Activated CD8-positive, alpha-beta T cell treated with anti-CD3 and anti-CD28 coated beads, Interleukin-2, amount 10 ng/mL, durations not matched to agents 7 days and 5 days (primary cell): Measurements from ENCODE around the gene USP22. TPM values are rescaled to one million over a fixed set of nuclear protein-coding genes. Genes with fewer than 3 reads are reported as not detected.
A peak's percentile ranks its signal among the peaks of the same experiment; 100 is the strongest.

ENCODE experiments used
- ATAC-seq: fragments of 150-1000 bp; cut with Tn5 transposase; one replicate; pipeline ENCODE4 v1.10.0; 2021; ENCODE audit warnings: moderate library complexity
- CTCF ChIA-PET: fragments of 350-600 bp; sonication (Branson Sonifier 250); formaldehyde crosslinking; loops from one replicate; lab custom pipeline; 2021; ENCODE audit warnings: antibody characterized with exemption; lab: Charles Lee
- POLR2A ChIA-PET: fragments of 350-600 bp; sonication (Branson Sonifier 250); formaldehyde crosslinking; loops from one replicate; lab custom pipeline; 2021; ENCODE audit warnings: antibody characterized with exemption; lab: Charles Lee
- DNase-seq: peaks from one replicate; pipeline ENCODE4 v3.0.0-alpha.2; 2020
- H3K27ac Mint-ChIP-seq: one replicate; pipeline ENCODE4 v1.8.0; 2021; ENCODE audit warnings: mild to moderate bottlenecking, mixed read lengths
- H3K27me3 Mint-ChIP-seq: one replicate; pipeline ENCODE4 v1.8.0; 2021; ENCODE audit warnings: low read depth, mixed read lengths
- H3K36me3 Mint-ChIP-seq: one replicate; pipeline ENCODE4 v1.8.0; 2021; ENCODE audit warnings: low read depth, mixed read lengths
- H3K4me1 Mint-ChIP-seq: one replicate; pipeline ENCODE4 v1.8.0; 2021; ENCODE audit warnings: low read depth, mixed read lengths
- H3K4me3 Mint-ChIP-seq: one replicate; pipeline ENCODE4 v1.8.0; 2021; ENCODE audit warnings: mild to moderate bottlenecking, mixed read lengths
- H3K9me3 Mint-ChIP-seq: one replicate; pipeline ENCODE4 v1.8.0; 2022; ENCODE audit warnings: mixed read lengths; ENCODE audit not compliant: insufficient read depth
- total RNA-seq, 2 experiments: library from RNA; stranded (reverse); gene quantifications; one replicate each; pipeline ENCODE4 v1.2.3, GENCODE V29; 2021

USP22 gene
- total RNA-seq, 2 experiments from 2014 or later = 138 to 148 TPM

DNA sequence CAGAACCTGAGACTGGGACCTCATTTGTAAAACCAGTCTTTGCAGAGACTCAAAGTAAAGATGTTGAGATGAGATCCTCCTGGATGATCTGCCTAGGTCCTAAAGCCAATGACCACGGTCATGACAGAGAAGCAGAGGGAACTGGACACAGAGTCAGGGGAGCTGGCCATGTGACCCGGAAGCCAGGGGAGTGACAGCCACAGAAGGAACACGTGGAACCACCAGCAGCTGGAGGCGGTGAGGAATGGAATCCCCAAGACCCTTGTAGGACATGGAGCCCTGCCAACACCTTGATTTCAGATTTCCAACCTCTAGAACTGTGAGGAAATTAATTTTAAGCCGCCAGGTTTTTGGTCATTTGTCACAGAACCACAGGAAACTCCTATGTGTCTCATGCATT is 37.0 kb downstream of the USP22 start:
- no peak overlapping the region for H3K27ac Mint-ChIP-seq
- H3K4me3 Mint-ChIP-seq = no peak overlapping the region
- no peaks in the 10 kb centered on the region for H3K9me3 Mint-ChIP-seq
- ATAC-seq (no peak), DNase-seq (no peak)
- peaks cover 26% of the 10 kb centered on the region for H3K4me1 Mint-ChIP-seq
- CTCF ChIA-PET = interaction anchor here (0.8 kb wide), 1 partner anchor 12 kb away, joined by 3 read pairs; no protein-coding TSS in a partner anchor
- no peaks in the 10 kb centered on the region for H3K27me3 Mint-ChIP-seq
- POLR2A ChIA-PET = no interaction called here
- peaks cover 86% of the 10 kb centered on the region for H3K36me3 Mint-ChIP-seq

- Mint-ChIP-seq H3K36me3 (peaks cover 82% of the 10 kb centered on the region), H3K9me3 (no peaks in the 10 kb centered on the region), H3K4me1 (peaks cover 30% of the 10 kb centered on the region), H3K27ac (peak overlapping the region; percentile 21), H3K27me3 (no peaks in the 10 kb centered on the region), H3K4me3 (no peak overlapping the region)
- ChIA-PET CTCF (interaction anchor here (0.8 kb wide), 1 partner anchor 12 kb away, joined by 3 read pairs; no protein-coding TSS in a partner anchor), POLR2A (no interaction called here)
- ATAC-seq = no peak
- DNase-seq = no peak
These were observed 37.4 kb downstream of the USP22 start for GRCh38 chr17:21005367-21005766.

- ATAC-seq (no peak), DNase-seq (no peak)
- Mint-ChIP-seq H3K27me3 (no peaks in the 10 kb centered on the region), H3K4me1 (peaks cover 41% of the 10 kb centered on the region), H3K36me3 (peaks cover 84% of the 10 kb centered on the region), H3K4me3 (no peak overlapping the region), H3K9me3 (no peaks in the 10 kb centered on the region), H3K27ac (no peak overlapping the region)
- CTCF ChIA-PET = no interaction called here
- POLR2A ChIA-PET = no interaction called here
These were observed 38.5 kb downstream of the USP22 start for GRCh38 chr17:21004016-21004930.

- H3K4me3 Mint-ChIP-seq = no peak overlapping the region
- peaks cover 81% of the 10 kb centered on the region for H3K36me3 Mint-ChIP-seq
- POLR2A ChIA-PET = no interaction called here
- CTCF ChIA-PET = interaction anchor here (1.4 kb wide), 1 partner anchor 40 kb away, joined by 6 read pairs; the partner anchor contains the start of gene USP22
- DNase-seq (no peak), ATAC-seq (no peak)
- no peak overlapping the region for H3K27ac Mint-ChIP-seq
- H3K27me3 Mint-ChIP-seq = no peaks in the 10 kb centered on the region
- peaks cover 49% of the 10 kb centered on the region for H3K4me1 Mint-ChIP-seq
- H3K9me3 Mint-ChIP-seq = no peaks in the 10 kb centered on the region
These were observed 39.7 kb downstream of the USP22 start for GRCh38 chr17:21003007-21003621.

DNA sequence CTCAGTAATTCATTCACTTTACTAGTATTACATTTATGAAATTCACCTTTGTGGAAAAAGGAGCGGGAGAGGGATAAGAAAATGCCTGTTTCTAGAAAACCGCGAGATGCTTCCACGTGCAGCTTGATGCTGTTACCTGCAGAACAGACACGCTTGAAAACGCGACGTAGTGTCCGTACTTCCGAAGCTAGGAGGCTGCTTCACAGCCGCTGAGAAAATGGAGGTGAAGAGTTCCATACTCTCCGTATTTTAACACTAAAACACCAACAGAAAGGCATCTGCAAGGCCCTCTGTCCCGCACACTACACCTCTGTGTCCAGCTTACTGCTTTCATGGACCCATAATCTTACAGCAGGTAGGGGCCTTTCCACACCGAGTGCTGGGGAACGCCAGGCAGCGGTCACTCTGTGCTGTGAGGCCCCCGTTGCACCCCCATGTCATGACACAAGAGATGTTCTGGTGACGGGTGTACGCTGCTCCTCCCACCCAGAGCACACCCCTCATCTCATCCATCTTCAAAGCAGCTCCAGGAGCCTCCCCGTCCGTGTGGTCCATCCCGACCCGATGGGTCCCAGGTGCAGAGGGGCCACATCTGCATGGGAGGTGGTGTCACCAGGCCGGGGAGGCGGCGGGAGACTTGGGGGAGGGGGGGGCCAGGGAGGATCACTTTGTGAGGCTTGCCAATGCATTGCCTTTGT is 40.4 kb downstream of the USP22 start:
- ATAC-seq (no peak), DNase-seq (no peak)
- ChIA-PET POLR2A (no interaction called here), CTCF (interaction anchor here (1.4 to 2.0 kb wide), 3 partner anchors 10 to 97 kb away, joined by 6 to 7 read pairs (median 6); partner anchors contain the start of gene USP22)
- H3K27ac Mint-ChIP-seq = peak overlapping the region; percentile 47
- H3K4me1 Mint-ChIP-seq = peaks cover 49% of the 10 kb centered on the region
- H3K27me3 Mint-ChIP-seq = no peaks in the 10 kb centered on the region
- peaks cover 75% of the 10 kb centered on the region for H3K36me3 Mint-ChIP-seq
- H3K4me3 Mint-ChIP-seq = no peak overlapping the region
- H3K9me3 Mint-ChIP-seq = no peaks in the 10 kb centered on the region

- no peaks in the 10 kb centered on the region for H3K9me3 Mint-ChIP-seq
- DNase-seq (no peak), ATAC-seq (peak; percentile 31)
- peaks cover 68% of the 10 kb centered on the region for H3K36me3 Mint-ChIP-seq
- CTCF ChIA-PET = interaction anchor here (1.4 to 2.0 kb wide), 3 partner anchors 9 to 98 kb away, joined by 6 to 7 read pairs (median 6); partner anchors contain the start of gene USP22
- no peak overlapping the region for H3K4me3 Mint-ChIP-seq
- POLR2A ChIA-PET = no interaction called here
- H3K4me1 Mint-ChIP-seq = peaks cover 49% of the 10 kb centered on the region
- no peaks in the 10 kb centered on the region for H3K27me3 Mint-ChIP-seq
- H3K27ac Mint-ChIP-seq = peak overlapping the region; percentile 86
These were observed 41.0 kb downstream of the USP22 start for GRCh38 chr17:21001813-21002221.

- H3K27ac Mint-ChIP-seq = peak overlapping the region; percentile 86
- peaks cover 49% of the 10 kb centered on the region for H3K4me1 Mint-ChIP-seq
- H3K9me3 Mint-ChIP-seq = no peaks in the 10 kb centered on the region
- ChIA-PET POLR2A (no interaction called here), CTCF (interaction anchor here (1.4 to 2.0 kb wide), 3 partner anchors 8 to 98 kb away, joined by 6 to 7 read pairs (median 6); partner anchors contain the start of gene USP22)
- H3K27me3 Mint-ChIP-seq = no peaks in the 10 kb centered on the region
- H3K4me3 Mint-ChIP-seq = no peak overlapping the region
- ATAC-seq (peak; percentile 21), DNase-seq (no peak)
- peaks cover 64% of the 10 kb centered on the region for H3K36me3 Mint-ChIP-seq
These were observed 41.5 kb downstream of the USP22 start for GRCh38 chr17:21001111-21001812.

DNA sequence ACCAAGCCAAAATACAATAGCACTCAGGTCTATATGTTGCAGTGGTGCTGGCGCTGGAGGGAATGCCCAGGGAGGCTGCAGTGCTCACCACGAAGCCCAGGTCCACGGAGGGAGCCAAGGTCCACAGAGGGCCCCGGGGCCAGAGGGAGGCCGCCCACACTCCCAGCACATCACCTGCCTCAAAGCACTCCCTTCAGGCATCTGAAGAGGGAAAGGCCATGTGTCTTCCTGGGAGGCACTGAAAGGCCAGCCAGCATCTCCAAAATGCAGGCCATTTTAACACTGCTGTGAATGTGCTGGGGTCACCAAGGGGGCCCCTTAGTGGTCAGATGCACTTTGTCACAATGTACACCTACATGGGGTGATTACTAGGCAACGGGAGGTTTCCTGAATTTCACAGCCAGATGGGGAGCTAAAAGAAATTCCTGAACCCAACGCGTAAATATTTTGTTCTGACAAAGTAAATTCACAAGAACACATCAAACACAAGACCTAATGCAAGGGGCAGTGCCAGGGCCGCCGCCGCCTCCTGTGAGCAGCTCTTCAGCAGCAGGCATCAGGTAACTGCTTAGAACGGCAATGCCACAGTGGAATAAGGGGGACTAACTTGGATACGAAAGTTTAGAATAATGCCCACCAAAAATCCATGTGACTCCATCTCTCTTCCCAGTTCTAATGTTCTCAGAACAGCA is 42.8 kb downstream of the USP22 start:
- ChIA-PET CTCF (interaction anchor here (0.6 to 0.9 kb wide), 2 partner anchors 43 to 85 kb away, joined by 3 read pairs; no protein-coding TSS in a partner anchor), POLR2A (no interaction called here)
- H3K9me3 Mint-ChIP-seq = no peaks in the 10 kb centered on the region
- H3K4me3 Mint-ChIP-seq = no peak overlapping the region
- no peaks in the 10 kb centered on the region for H3K27me3 Mint-ChIP-seq
- DNase-seq (no peak), ATAC-seq (no peak)
- H3K36me3 Mint-ChIP-seq = peaks cover 51% of the 10 kb centered on the region
- peaks cover 47% of the 10 kb centered on the region for H3K4me1 Mint-ChIP-seq
- H3K27ac Mint-ChIP-seq = no peak overlapping the region

- Mint-ChIP-seq H3K36me3 (peaks cover 44% of the 10 kb centered on the region), H3K9me3 (no peaks in the 10 kb centered on the region), H3K4me3 (no peak overlapping the region), H3K4me1 (peaks cover 47% of the 10 kb centered on the region), H3K27me3 (no peaks in the 10 kb centered on the region), H3K27ac (peak overlapping the region; percentile 31)
- no peak for DNase-seq
- ChIA-PET CTCF (no interaction called here), POLR2A (no interaction called here)
- ATAC-seq = no peak
These were observed 43.7 kb downstream of the USP22 start for GRCh38 chr17:20999044-20999573.

GRCh38 chr17:20998571-20999043 is 44.2 kb downstream of the USP22 start:
- Mint-ChIP-seq H3K4me1 (peaks cover 47% of the 10 kb centered on the region), H3K27me3 (no peaks in the 10 kb centered on the region), H3K9me3 (no peaks in the 10 kb centered on the region), H3K4me3 (no peak overlapping the region), H3K36me3 (peaks cover 40% of the 10 kb centered on the region), H3K27ac (peak overlapping the region; percentile 31)
- DNase-seq (no peak), ATAC-seq (no peak)
- ChIA-PET CTCF (no interaction called here), POLR2A (no interaction called here)
